Measurements from ENCODE around the gene TMEM63B.
"Not testable (repeated sequence)": the region's sequence is repeated elsewhere in the genome, so short reads cannot be mapped to it uniquely, and the experiment has no call there.

Gene TMEM63B

GRCh38 chr6:44194326-44194725, 67.0 kb downstream of the TMEM63B start:
- DNase-seq (ENCODE audit: low read depth), result no peak

GRCh38 chr6:44196351-44196750, 69.0 kb downstream of the TMEM63B start:
- DNase-seq (ENCODE audit: low read depth), result not testable (repeated sequence)

- DNase-seq (ENCODE audit: low read depth), result no peak
Measured at GRCh38 chr6:44198684-44199083, 71.3 kb downstream of the TMEM63B start.

GRCh38 chr6:44199883-44200282, 72.5 kb downstream of the TMEM63B start:
- DNase-seq (ENCODE audit: low read depth), result no peak

- DNase-seq (ENCODE audit: low read depth), result no peak
Measured at GRCh38 chr6:44201200-44201599, 73.8 kb downstream of the TMEM63B start.

GRCh38 chr6:44201638-44202303, 74.4 kb downstream of the TMEM63B start:
- no peak for DNase-seq (ENCODE audit: low read depth)

GRCh38 chr6:44202332-44202971, 75.1 kb downstream of the TMEM63B start:
- no peak for DNase-seq (ENCODE audit: low read depth)

- DNase-seq (ENCODE audit: low read depth), result no peak
Measured at GRCh38 chr6:44202972-44203750, 75.8 kb downstream of the TMEM63B start.

- DNase-seq (ENCODE audit: low read depth), result no peak
Measured at GRCh38 chr6:44203955-44204354, 76.6 kb downstream of the TMEM63B start.
